KMS-11 (cell line): ENCODE results near the gene PCCA.
"Not testable (repeated sequence)": the region's sequence is repeated elsewhere in the genome, so short reads cannot be mapped to it uniquely, and the experiment has no call there.

Experiments used
- H2AFZ ChIP-seq: fragments of 200-600 bp; sonication (generic); 2 replicates; pipeline ENCODE4 v1.6.1; 2016; ENCODE audit warnings: antibody characterized with exemption, mixed run types, low read depth
- H3K27ac ChIP-seq: fragments of 200-600 bp; sonication (generic); 2 replicates; pipeline ENCODE4 v1.6.1; 2016; ENCODE audit warnings: mild to moderate bottlenecking, mixed run types
- H3K27me3 ChIP-seq: fragments of 200-600 bp; sonication (generic); 2 replicates; pipeline ENCODE4 v1.6.1; 2017; ENCODE audit warnings: mild to moderate bottlenecking, low read depth, mixed run types, moderate library complexity; ENCODE audit not compliant: insufficient read depth
- H3K36me3 ChIP-seq: fragments of 200-600 bp; sonication (generic); 2 replicates; pipeline ENCODE4 v1.6.1; 2017; ENCODE audit warnings: mild to moderate bottlenecking, mixed run types; ENCODE audit not compliant: insufficient read depth
- H3K4me1 ChIP-seq: fragments of 200-600 bp; sonication (generic); 2 replicates; pipeline ENCODE4 v1.6.1; 2016; ENCODE audit warnings: mild to moderate bottlenecking, low read depth, mixed run types; ENCODE audit not compliant: poor library complexity, severe bottlenecking
- H3K4me2 ChIP-seq: fragments of 200-600 bp; sonication (generic); 2 replicates; pipeline ENCODE4 v1.7.0; 2016; ENCODE audit warnings: mild to moderate bottlenecking, mixed run types
- H3K4me3 ChIP-seq: fragments of 200-600 bp; sonication (generic); IDR thresholded peaks from 2 replicates; pipeline ENCODE4 v1.6.1; 2017; ENCODE audit warnings: low read depth, low read length, mixed read lengths; ENCODE audit not compliant: insufficient read depth
- H3K79me2 ChIP-seq: fragments of 200-600 bp; sonication (generic); 2 replicates; pipeline ENCODE4 v1.6.1; 2016; ENCODE audit warnings: low read depth, mixed run types; ENCODE audit not compliant: insufficient read depth
- H3K9ac ChIP-seq: fragments of 200-600 bp; sonication (generic); 2 replicates; pipeline ENCODE4 v1.6.1; 2016; ENCODE audit warnings: mild to moderate bottlenecking, mixed run types
- H4K20me1 ChIP-seq: fragments of 200-600 bp; sonication (generic); 2 replicates; pipeline ENCODE4 v1.6.1; 2016; ENCODE audit warnings: mild to moderate bottlenecking, mixed run types; ENCODE audit not compliant: insufficient read depth
- CTCF ChIP-seq: fragments of 200-600 bp; sonication (generic); conservative IDR thresholded peaks from 2 replicates; pipeline ENCODE4 v1.6.1; 2017; ENCODE audit warnings: low read depth, mild to moderate bottlenecking, antibody characterized with exemption, low read length, moderate library complexity, mixed read lengths

PCCA gene

GRCh38 chr13:100522618-100523309, 433.9 kb downstream of the PCCA start:
- Histone ChIP-seq H3K9ac (no peak overlapping the region), H3K4me2 (no peak overlapping the region), H3K27me3 (no peaks in the 10 kb centered on the region)

GRCh38 chr13:100523411-100523810, 434.5 kb downstream of the PCCA start:
- Histone ChIP-seq H3K36me3 (no peaks in the 10 kb centered on the region), H3K4me1 (peaks cover 9% of the 10 kb centered on the region), H3K9ac (no peak overlapping the region), H3K79me2 (no peaks in the 10 kb centered on the region), H3K27me3 (no peaks in the 10 kb centered on the region), H3K4me3 (no peak overlapping the region), H3K27ac (no peak overlapping the region), H4K20me1 (no peaks in the 10 kb centered on the region), H2AFZ (no peak overlapping the region), H3K4me2 (no peak overlapping the region)
- TF ChIP-seq CTCF: no peak

More at GRCh38 chr13:100522618-100523309, 433.9 kb downstream of the PCCA start:
- TF ChIP-seq CTCF: no peak
- H4K20me1 ChIP-seq: no peaks in the 10 kb centered on the region
- peaks cover 15% of the 10 kb centered on the region for H3K4me1 ChIP-seq
- no peak overlapping the region for H3K4me3 ChIP-seq
- no peak overlapping the region for H3K27ac ChIP-seq
- H3K36me3 ChIP-seq: no peaks in the 10 kb centered on the region
- H2AFZ ChIP-seq: no peak overlapping the region
- no peaks in the 10 kb centered on the region for H3K79me2 ChIP-seq

- Histone ChIP-seq H3K4me1 (peaks cover 3% of the 10 kb centered on the region), H3K36me3 (no peaks in the 10 kb centered on the region), H4K20me1 (no peaks in the 10 kb centered on the region), H3K4me3 (no peak overlapping the region), H3K9ac (no peak overlapping the region), H3K27ac (no peak overlapping the region), H3K4me2 (no peak overlapping the region), H3K79me2 (no peaks in the 10 kb centered on the region), H2AFZ (no peak overlapping the region), H3K27me3 (no peaks in the 10 kb centered on the region)
- TF ChIP-seq CTCF: no peak
These were observed 435.1 kb downstream of the PCCA start for GRCh38 chr13:100523981-100524386.

GRCh38 chr13:100524688-100525087, 435.8 kb downstream of the PCCA start:
- H4K20me1 ChIP-seq, H3K79me2 ChIP-seq, H3K27me3 ChIP-seq, H3K9ac ChIP-seq, H3K36me3 ChIP-seq, H3K27ac ChIP-seq, H3K4me1 ChIP-seq, H3K4me2 ChIP-seq, H2AFZ ChIP-seq, H3K4me3 ChIP-seq: not testable (repeated sequence)
